HG02870 (cell line): ENCODE data around the gene PRRC1.

Experiments used
- ATAC-seq: cut with Tn5 transposase; IDR thresholded peaks from one replicate; pipeline ENCODE4 v1.9.1; 2021; ENCODE audit warnings: mild to moderate bottlenecking, moderate library complexity; ENCODE audit not compliant: unreplicated experiment

PRRC1 gene

DNA sequence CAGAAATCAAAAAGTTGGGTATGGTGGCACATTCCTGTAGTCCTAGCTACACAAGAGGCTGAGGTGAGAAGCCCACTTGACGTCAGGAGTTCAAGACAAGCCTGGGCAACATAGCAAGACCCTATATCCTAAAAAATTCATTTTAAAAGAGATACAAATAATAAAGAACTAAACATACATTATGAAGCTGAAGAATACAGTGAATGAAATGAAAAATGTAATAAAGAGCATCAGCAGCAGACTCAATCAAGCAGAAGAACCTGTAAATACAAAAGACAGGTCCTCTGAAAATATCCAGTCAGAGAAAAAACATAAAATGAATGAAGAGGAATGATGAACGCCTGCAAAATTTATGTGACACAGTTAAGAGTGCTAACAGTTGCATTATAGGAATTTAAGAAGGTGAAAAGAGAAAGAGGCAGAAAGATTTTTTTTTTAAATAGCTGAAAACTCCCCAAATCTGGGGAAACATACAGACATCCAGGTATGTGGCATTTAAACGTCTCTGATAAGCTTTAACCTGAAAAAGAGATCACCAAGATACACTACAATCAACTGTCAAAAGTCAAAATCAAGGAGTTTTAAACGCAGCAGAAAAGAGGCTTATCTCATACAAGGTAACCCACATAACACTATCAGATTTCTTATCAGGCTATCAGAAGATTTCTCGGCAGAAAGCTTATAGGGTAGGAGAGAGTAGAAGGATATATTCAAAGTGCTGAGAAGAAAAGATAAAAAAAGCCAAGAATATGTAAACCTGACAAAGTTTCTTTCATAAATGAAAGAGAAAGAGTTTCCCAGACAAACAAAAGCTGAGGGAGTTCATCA, 57.6 kb downstream of the PRRC1 start:
- ATAC-seq: no peak

- ATAC-seq: no peak
Observed at GRCh38 chr5:127577458-127577857, 60.0 kb downstream of the PRRC1 start.

DNA sequence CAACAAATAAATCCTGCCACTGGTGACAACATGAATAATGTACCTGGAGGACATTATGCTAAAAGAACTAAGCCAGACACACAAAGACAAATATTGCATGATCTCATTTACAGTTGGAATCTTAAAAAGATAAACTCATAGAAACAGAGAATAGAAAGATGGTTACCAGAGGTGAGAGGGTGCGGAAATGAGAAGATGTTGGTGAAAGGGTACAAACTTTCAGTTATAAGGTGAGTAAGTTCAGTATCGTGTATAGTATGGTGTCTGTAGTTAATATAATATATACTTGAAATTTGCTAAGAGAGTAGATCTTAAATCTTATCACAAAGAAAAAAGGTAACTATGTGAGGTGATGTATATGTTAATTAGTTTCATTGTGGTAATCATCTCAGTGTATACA, 63.3 kb downstream of the PRRC1 start:
- ATAC-seq: no peak

GRCh38 chr5:127581450-127581849, 64.0 kb downstream of the PRRC1 start:
- no peak for ATAC-seq

- no peak for ATAC-seq
Observed at GRCh38 chr5:127582773-127583370, 65.4 kb downstream of the PRRC1 start.

- no peak for ATAC-seq
Observed at GRCh38 chr5:127583866-127584265, 66.4 kb downstream of the PRRC1 start.

- ATAC-seq: no peak
Observed at GRCh38 chr5:127585661-127586060, 68.2 kb downstream of the PRRC1 start.

DNA sequence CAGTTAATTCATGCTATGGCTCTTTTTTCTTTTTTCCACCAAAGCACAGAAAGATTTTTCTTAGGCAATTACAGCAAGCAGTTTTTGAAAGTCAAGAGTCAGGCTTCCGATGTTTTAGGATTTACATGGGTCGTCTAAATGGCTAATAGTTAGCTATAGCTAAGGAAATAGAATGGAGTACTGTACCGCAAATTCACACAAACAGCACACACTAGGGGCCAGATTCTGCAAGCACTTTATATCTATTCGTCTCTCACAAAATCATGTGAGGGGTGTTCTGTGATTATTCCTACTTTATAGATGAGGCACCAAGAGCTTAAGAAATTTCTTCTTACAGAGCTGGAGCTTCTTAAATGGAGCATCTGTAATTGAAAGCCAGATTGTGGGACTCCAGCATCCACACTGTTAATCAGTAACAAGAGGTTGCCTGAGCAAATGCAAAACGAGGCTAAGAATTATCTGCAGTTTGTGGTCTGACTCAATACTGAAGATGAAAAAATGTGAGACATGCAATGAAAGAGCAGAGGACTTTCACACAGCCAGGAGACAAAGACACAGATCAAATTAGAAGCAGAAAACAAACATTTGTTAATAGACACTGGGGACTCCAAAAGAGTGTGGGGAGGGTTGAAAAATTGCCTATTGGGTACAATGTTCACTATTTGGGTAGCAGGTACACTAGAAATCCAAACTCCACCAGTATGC, 68.8 kb downstream of the PRRC1 start:
- ATAC-seq: peak; percentile 66

GRCh38 chr5:127586811-127587210, 69.4 kb downstream of the PRRC1 start:
- ATAC-seq: peak; percentile 59

DNA sequence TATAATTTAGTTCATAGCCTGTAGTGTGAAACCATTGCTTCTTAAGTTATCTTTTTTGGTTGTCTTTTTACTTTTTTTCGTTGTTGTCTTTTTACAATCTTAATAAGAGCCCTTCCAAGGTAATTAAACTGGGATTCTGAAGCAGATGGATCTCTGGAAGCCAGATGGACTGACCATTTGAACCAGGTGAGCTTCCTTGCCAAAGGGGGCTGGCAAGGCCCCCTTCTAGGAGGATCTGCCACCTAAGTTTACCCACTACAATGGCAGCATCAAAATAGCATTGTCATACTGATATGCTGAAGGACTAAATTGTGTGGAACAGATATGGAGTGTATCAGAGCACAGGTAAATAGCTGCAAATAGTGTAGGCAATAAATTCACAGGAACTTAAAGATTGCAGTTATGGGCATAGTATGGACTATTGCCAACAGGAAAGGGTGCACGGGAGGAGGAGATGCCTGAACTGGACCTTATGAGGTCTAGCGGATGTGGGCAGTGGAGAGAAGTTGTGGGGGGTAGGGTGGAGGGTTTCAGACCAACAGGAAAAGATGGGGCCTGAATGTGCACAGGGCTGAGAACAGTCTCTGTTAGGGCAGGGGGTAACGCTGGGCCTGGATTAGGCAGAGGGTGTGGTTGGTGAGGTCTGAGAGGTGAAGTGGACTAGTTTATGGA, 69.9 kb downstream of the PRRC1 start:
- no peak for ATAC-seq

- ATAC-seq: no peak
Observed at GRCh38 chr5:127588368-127588767, 70.9 kb downstream of the PRRC1 start.

DNA sequence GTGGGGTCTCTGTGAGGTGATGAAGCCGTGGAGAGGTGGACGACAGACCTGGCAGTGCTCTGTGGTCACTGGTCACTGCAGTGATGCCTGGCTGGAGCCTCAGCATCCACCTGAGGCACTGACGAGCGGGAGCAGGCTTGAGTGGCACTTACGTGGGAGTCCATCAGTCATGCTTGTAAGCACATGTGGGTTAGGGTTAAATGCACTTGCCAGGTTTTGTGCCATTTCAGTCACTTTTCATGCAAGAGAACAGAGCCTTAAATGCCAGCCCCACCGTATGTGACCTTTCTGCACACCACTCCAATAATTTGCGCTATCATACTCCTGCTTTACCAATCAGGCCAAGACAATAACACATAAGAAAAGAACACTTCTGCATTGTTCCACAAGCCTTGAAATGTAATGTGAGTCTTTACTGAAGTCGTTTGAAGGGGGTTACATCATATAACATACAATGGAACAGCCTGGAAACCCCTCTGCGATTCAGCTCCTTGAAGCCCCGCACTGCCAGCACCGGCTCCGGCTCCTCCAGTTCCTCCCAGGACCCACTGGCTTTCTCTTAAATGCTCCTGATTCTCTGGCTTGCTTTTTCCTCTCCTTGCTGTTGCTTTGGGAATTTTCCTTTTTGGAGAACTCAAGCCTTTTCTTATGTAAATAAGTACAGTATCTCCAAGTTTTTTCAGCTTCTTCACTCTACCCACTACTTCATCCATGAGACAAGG, 72.0 kb downstream of the PRRC1 start:
- no peak for ATAC-seq

GRCh38 chr5:127590156-127590722, 72.8 kb downstream of the PRRC1 start:
- peak; percentile 26 for ATAC-seq

- no peak for ATAC-seq
Observed at GRCh38 chr5:127595484-127596368, 78.3 kb downstream of the PRRC1 start.

GRCh38 chr5:127596501-127596900, 79.1 kb downstream of the PRRC1 start:
- no peak for ATAC-seq

GRCh38 chr5:127599320-127599719, 81.9 kb downstream of the PRRC1 start:
- ATAC-seq: no peak

- no peak for ATAC-seq
Observed at GRCh38 chr5:127599847-127600246, 82.4 kb downstream of the PRRC1 start.

DNA sequence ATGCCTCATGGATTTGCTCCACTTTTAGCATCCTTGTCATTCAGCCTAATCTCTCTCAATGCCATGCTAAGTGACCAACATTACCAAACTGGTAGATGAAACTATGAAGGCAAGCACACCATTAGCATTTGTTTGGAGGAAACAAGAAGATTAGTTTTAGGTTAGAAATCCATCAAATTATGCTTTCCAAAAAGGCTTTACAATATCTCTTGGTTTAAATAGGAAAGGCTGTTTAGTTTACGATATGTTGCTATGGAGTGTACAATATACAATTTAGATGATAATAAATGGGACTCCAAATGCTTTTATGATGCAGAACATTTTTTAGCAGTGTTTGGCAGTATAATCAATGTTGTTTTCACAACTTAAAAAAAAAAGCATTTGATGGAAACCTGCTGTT, 83.7 kb downstream of the PRRC1 start:
- no peak for ATAC-seq

DNA sequence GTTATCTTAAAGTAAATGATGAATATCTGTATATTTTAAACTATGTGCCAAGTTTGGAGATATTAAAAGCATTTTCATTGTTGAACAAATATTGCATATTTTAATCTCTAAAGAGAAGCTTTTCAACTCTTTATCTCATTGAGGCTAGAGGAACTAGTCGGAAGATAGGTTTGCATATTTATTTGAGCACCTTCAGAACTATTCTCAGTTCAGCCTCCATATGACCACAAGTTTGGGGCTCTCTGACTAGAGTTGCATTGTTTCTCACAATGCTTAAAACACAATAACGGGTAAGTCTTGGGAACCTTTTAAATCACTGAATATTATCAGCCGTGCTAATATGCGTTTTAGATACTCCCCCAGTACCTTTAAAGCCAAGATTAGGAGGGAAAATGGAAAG, 84.2 kb downstream of the PRRC1 start:
- ATAC-seq: no peak
